HG03064 (cell line): ENCODE data around the gene SBSN.

Experiments
- ATAC-seq: cut with Tn5 transposase; IDR thresholded peaks from one replicate; pipeline ENCODE4 v1.9.1; 2021; ENCODE audit warnings: low read depth; ENCODE audit not compliant: unreplicated experiment

The SBSN gene

DNA sequence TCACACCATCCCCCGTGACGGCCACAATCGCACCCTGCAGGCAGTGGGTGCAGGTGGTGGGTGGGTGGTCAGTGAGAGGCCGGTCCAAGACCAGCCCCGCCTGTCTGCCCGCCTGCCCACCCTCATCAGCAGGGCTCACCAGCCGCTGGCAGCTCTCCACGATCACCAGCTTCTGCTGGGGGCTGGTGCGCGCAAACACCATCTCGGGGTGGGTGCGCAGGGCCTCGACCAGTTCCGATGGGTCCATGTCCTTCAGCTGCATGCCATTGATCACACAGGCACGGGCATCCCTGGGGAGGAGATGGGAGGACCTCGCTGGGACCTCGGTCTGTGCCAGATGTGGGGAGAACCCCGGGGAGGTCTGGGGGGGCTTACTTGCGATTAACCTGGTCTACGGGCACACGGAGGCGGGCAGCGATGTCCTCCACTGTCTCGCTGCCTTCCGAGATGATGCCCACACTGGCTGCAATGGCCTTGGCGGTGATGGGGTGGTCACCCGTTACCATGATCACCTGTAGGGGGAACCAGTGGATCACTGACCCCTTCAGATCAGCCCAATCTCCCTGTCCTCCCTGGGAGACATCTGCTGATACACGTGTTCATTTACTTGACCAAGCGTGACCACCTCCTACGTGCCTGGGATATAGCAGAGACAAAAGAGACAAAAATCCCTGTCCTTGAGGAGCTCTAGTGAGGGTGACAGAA lies 27.3 kb upstream of the SBSN start:
- ATAC-seq, result no peak

DNA sequence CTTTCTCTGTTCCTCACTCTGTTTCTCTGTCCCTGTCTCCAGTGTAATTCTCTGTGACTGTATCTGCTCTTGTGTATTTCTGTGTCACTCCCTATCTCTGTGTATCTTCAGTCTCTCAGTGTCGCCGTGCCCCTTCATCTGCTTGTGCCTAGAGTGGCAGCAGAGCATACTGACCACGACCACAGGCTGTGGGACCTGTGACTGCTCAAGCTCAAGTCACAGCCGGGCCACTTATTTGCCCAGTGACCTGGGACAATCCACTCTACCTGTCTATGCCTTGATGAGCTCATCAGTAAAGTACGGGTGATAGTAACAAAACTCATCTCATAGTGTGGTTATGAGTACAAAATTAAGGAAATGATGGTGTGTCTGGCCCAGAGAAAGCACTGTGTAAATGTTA lies 26.0 kb upstream of the SBSN start:
- ATAC-seq, result no peak

DNA sequence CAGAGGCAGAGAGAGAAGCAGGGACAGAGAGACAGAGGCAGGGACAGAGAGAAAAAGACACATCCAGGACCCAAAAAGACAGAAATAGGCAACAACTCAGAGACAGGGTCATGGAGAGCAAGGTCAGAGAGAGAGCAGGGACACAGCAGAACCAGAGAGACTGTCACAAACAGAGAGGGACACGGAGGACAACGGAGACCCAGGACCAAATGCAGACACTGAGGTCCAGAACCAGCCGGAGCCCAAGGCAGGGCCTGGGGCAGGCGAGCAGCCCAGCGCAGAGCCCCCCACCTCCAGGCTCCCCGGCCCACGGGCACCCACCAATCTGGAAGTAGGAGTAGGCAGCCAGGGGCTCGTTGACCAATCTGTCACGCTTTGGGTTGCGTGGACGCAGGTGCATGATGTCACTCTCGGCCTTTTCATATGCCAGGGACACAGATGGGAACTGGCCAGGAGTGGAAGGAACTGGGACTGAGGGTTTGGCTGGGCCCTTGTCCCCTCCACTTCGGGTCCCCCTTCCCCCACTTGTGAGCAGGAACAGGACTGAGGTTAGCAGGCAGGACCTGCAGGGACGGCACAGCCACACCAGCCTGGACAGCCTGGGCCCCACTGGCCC lies 25.4 kb upstream of the SBSN start:
- ATAC-seq, result no peak

DNA sequence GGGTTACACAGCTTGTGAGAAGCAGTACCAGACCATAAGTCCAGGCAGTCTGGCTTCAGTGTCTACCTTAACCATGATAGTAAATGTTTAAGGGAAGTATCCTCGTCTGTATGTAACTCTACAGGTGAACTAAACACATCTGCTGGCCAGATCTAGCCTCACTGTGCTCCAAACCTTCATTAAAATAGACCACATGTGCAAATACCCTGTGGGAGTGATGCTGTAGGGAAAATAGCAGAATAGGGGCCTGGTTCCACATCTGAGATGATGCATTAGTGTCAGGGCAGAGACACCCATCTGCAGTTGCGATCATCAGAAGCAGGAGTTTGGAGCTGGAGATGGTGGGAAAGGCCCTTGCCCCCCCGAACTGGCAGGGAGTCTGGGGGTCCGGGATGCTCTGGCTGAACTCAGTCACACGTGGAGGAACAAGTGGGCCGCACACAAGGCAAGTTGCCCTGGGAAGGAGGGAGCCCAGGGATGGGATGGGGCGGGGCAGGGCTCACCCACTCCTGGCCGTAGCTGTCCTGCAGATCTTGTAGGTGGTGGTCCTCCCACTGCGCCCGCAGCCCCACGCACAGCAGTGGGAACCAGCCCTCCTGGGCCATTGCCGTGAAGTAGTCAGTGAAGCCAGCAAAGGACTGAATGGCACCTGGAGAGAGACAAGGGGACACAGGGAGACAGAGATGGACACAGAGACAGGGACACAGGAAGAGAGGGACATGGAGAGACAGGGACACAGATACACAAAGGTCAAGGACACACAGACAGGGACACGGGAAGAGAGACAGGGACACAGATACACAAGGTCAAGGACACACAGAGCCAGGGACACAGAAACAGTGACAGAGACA lies 24.6 kb upstream of the SBSN start:
- no peak for ATAC-seq

DNA sequence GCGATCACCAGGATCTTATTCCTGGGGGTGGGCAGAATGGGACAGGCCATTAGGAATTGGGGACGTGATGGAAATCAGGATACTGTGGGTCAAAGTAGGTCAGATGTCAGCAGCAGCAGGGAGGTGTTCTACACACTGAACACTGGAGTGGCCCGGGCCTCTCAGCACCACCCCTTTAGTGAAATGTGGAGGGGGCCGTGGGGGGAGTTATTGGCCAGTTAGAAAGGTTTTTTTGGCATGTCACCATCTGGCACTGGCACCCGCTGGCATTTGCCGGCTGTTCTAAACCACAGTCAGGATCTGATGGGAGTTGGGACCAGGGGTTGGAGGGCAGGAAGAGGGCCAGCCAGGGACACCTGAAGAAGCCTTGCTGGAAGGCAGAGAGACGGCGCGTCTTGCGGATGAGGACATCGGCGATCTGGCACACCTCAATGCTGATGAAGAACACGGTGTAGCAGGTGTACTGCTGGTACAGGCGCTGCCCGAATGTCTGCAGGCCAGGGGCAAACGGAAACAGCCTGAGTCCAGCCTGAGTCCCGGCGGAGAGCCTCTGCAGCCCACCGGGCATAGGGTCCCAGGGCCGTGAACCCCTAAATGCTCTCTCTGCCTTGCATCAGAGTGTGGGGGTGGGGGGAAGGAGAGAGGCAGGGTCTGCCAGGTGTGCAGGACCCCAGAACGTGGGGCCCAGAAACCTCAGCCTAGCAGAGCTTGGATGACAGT lies 23.1 kb upstream of the SBSN start:
- no peak for ATAC-seq

DNA sequence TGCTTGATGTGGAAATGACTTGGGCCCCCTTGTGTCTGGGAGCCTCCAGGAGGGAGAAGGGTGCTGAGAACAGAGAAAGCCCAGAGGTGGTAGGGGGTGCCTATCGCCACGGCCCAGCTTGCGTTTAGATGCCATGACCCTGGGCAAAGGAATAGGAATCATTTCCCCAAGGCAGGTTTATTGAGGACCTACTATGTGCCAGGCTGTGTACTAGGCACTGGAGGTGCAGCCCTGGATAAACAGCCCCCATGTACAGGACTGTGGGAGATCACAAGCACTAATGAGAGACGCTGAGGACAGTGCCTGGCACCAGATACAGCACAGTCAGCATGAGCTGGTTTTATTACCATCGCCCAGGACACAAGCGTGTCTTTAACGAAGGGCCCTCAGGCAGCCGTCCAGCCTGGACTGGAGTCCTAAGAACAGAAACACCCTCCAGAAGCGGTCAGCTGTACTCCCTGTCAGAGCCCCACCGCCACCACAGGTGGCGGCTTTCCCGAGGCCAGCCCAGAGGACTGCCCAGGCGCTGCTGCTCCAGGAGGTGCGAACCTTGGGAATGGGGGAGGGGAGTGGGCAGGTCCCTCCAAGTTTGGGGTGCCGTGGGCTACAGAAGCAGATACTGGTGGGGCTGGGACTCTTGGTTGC lies 21.9 kb upstream of the SBSN start:
- no peak for ATAC-seq

DNA sequence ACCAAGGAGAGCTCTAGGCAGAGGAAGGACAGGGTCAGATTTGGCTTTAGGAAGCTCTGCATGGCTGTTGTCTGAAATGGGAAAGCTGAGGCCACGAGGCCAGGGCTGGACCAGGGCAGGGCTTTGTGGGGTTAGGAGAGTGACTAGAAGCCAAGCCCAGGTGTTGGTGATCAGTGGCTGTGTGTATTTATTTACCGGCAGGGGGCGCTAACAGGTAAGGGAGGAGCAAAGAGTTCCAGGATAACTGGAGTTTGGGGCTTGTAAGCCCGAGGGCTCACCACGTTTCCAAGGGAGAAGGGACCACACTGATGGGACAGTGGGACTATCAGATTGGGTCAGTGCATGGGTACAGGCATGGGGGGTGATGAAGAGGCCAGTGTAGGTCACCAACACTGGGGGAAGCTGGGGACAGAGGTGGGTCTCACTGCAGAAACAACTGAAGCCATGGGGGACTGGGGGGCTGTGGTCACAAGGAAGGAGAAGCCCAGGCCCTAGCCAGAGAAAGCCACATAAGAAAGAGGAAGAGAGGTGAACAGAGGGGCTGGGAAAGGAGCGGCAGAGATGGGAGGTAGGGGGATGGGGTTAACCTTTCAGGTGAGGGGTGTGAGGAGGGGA lies 21.2 kb upstream of the SBSN start:
- ATAC-seq, result no peak

DNA sequence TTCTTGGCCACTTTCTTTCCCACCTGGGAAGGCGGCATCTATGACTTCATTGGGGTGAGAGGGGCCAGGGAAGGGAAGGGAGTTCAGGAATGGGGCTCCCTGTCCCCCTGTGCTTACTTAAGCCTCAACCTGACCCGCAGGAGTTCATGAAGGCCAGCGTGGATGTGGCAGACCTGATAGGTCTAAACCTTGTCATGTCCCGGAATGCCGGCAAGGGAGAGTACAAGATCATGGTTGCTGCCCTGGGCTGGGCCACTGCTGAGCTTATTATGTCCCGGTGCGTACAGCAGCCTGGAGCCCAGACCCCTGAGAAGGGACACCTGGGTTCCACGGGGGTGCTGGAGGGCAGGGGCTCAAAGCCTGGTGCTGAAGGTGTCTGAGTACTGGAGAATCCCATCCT lies 18.4 kb upstream of the SBSN start:
- no peak for ATAC-seq

DNA sequence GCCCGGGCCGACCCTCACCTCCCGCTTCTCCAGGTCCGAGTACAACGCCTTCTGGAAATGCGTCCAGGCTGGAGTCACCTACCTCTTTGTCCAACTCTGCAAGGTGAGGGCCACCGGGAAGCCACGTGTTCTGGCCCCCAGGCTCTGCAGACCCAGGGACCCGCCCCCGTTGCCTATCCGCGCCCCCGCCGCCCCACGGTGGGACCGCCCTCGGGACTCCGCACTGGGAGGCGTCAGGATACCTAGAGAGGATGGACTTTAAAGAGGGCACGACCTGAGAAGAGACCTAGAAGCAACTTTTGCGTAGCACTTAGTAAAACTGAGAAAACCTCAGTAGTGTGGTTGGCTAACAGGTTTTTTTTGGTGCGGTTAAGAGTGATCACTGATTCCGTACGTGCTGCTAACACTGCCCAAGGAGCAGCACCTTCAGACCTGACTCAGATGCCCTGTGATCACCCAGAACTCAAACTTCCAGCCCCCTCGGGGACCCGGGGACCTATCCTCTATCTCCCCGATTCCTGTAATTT lies 17.8 kb upstream of the SBSN start:
- no peak for ATAC-seq

DNA sequence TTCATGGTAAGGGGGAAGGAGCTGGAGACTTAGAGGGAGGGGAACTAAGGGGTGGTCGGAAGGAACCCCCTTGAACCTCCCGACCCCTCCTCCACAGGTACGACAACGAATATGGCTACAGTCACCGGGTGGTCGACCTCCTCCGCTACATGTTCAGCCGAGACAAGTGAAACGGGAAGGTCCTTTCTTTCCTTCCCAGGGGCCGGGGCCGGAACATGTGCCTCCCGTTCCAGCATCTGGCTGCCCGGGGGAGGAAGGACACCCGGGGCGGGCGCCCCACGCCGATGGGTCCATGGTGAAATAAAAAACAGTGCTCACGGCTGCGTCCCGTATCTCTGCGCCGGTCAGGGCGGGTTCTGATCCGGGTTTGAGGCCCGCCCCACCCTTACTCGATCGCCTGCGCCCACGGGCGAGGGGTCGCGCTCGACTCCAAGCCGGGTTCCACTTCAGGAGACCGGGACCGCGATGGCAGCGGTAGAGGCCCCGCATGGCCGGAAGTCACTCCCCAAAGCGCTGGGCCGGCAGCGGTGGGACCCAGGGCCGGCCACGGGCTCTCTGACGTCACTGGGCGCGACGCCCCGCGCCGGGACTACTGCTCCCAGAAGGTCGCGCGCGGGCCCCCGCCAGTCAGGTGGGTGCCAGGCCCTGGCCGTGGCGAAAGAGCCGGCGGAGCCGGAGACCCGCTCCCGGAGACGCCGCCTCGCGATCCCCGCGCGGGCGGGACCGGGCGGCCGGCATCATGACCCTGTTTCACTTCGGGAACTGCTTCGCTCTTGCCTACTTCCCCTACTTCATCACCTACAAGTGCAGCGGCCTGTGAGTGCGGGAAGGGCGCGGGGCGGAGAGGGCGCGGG lies 17.1 kb upstream of the SBSN start, which contains the start of gene TMEM147:
Gene TMEM147 (plus strand): TSS at position 626 of the 854 bp plus-strand sequence. CDS start 114 bp downstream, at position 740.
- ATAC-seq, result no peak

DNA sequence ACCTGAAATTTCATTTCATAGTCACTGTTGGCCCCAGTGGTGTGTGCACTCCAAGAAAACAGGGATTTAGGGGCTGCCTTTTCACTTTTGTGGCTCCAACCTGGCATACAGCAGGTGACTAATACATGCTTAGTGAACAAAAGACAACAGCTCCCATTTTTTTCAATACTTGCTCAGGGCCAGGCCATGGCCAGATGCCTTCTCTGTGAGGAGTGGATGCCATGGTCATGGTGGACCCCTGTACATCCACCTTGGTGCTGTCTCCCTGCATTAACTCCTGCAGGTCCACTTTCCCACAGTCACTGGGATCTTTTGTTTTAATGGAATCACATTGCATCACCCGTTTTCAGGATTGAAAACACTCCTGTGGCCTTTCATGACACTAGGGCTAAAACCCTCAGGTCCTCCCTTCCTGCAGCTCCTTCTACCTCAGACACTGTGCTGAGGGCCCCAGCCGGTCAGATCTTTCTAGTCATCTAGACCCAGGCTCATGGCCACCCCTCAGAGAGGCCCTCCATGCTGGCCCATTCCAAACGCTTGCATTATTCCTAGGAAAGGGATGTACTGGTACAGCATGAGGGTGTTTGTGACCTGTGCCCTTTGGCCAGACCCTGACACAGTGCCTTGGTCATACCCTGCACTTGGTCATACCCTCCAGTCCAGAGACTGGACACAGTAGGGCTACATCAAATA lies 16.1 kb upstream of the SBSN start:
- no peak for ATAC-seq

DNA sequence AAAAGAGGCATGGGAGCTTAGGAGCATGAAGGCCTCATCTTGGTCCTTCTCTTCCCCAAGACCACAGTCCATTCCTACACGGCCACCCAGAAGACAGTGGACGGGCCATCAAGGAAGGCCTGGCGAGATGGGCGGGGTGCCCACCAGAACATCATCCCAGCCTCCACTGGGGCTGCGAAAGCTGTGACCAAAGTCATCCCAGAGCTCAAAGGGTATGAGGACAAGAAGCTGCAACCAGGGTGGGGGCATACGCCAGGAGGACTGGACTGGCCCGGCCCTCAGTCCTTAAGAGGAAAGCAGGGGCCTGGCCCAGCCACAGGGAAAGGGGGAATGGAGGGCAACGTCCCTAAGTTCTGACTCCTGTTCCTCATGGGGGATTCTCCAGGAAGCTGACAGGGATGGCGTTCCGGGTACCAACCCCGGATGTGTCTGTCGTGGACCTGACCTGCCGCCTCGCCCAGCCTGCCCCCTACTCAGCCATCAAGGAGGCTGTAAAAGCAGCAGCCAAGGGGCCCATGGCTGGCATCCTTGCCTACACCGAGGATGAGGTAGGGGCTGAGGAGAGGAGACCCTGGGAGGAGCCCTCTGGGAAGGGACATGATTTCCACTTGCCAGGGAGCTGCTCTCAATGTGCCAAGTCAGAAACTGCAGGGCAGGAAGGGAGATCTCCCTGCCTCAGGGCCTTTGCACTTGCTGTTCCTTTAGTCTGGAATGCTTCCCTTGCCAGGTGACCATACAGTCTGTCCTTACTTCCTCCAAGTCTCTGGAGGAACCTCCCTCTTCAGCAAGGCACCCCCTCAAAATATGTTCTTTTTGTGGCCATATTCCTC lies 15.4 kb upstream of the SBSN start:
- no peak for ATAC-seq

DNA sequence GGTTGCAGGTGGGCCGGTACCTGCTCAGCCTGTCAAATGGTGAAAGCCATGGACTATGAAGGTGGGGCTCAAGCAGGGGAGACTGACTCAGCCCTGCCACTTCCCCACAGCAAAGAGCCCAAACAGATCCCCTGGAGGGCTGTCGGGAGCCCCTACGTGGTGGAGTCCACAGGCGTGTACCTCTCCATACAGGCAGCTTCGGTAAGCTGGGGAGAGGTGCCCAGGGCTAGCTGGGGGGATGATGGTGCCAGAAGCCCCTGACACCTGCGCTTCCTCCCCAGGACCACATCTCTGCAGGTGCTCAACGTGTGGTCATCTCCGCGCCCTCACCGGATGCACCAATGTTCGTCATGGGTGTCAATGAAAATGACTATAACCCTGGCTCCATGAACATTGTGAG lies 14.1 kb upstream of the SBSN start:
- no peak for ATAC-seq

DNA sequence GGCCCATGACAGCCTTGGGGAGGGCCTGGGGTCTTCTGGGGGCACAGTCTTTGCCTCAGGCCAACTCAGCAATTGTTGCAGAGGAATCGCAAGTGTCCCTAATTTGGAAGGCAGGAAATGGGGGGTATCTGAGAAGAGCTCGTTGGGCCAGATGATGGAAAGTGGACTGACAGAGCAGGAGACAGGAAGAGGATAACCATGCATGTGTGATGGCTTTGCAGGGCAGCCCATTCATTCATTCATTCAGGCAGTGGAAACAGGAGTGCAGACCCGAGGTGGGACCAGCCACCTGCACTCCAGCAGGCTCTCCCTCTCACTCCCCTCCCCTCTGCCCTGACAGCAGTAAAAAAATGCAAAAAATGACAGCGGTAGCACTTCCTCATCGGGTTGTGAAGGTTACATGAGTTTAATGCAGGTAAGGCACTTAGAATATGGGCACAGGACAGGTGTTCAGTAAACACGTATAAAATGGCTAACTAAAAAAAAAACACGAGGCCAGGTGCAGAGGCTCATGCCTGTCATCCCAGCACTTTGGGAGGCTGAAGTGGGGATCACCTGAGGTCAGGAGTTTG lies 12.3 kb upstream of the SBSN start:
- no peak for ATAC-seq

DNA sequence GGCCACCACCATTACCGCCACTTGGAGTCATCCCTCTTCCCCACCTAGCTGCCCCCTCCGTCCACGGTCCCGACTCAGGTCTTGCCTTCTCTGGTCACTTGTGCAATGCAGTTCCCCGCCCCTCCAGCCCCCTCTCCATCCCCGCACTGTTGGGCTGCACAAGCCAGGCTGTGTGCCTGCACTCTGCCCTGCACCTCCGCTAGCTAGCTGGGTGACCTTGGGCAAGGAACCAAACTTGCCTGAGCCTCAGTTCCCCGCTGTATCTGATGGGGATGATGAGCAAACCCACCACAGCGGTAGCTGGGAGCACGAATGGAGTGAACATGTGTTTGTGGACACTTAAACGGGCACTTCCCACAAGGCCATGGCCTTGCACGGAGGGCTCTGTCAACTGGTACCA lies 11.7 kb upstream of the SBSN start:
- no peak for ATAC-seq

DNA sequence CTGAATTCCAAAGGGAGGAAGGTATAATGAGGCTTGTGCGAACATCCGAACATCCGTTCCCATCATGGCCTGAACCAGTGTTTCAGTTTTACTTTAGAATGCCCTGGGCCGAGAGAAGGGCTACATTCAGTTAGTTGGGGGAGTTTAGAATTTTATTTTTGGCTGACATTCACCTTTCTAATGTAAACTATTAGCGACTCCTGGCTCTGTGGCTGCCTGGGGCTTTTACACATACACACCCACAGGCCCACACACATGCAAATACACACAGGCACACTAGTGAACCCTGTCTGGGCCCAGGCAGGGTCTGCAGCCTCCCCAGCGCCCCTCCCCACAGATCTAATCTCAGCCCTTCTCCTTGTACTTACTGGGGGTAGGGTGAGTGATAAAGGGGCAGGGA lies 11.2 kb upstream of the SBSN start:
- ATAC-seq, result no peak

DNA sequence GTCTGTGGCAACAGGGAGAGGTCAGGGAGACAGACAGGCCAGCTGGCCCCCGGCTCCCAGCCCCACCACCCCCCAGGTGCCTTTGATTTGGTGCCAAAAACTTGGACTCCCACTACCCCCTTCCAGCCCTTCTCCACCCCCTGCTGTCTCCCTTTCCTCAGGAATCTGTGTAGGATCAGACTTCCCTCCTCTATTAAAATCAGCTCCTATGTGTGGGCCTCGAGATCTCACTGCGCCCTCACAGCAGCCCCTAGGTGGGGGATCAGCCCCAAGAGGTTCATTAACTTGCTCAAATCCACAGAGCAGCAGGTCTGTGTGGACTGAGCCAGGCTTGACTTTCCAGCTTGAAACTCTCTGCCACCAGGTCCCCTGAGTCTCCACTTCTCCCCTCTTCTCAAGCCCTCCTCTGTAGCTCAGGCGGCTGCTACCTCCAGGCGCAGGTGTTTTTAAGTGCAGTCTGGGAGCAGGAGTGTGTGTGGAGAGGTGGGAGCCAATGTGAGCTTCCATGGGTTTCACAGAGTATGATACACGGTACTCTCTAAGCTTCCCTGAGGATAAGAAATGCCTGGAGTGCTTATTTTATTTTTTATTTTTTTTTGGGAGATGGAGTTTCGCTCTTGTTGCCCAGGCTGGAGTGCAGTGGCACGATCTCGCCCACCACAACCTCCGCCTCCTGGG lies 6.8 kb upstream of the SBSN start:
- no peak for ATAC-seq
